Measurements from ENCODE around the gene JAGN1. TPM values are rescaled to one million over a fixed set of nuclear protein-coding genes. Genes with fewer than 3 reads are reported as not detected.
"Not testable (repeated sequence)": the region's sequence is repeated elsewhere in the genome, so short reads cannot be mapped to it uniquely, and the experiment has no call there.

JAGN1 gene
- total RNA-seq, 1 experiment from 2014 or later = 19.9 TPM

- CTCF ChIA-PET = no interaction called here
- H3K9me3 ChIP-seq (ENCODE audit: control insufficient read depth, insufficient read depth, low read depth, low read length) = no peaks in the 10 kb centered on the region
- in situ Hi-C loops (cut with HindIII; ENCODE audit: low pct_unique_long_range_greater_than_20kb, low sequenced_read_pairs) = no loop called here
- intact Hi-C loops (cut with micrococcal nuclease; ENCODE audit: unreplicated experiment) = no loop called here
- H3K27ac ChIP-seq (ENCODE audit: low read length) = no peak overlapping the region
- BruUV-seq (replicated peaks) = no TSS peak
- ATAC-seq (no peak), DNase-seq (ENCODE audit: low read depth, low spot score) (no peak)
- H3K27me3 ChIP-seq (ENCODE audit: control insufficient read depth, insufficient read depth, low read length) = no peaks in the 10 kb centered on the region
- POLR2A ChIA-PET = no interaction called here
- H3K36me3 ChIP-seq (ENCODE audit: control insufficient read depth, insufficient read depth, low read length) = no peaks in the 10 kb centered on the region; the same call in 1 of the 2 replicates
- no peak overlapping the region for H3K4me3 ChIP-seq (ENCODE audit: low read depth in 2 of 2, low read length in 2 of 2)
- H3K4me1 ChIP-seq (ENCODE audit: control insufficient read depth, insufficient read depth, low read length) = 0 out of 2 replicates have a peak, but pooled peaks cover 4% of the 10 kb centered on the region
- TF ChIP-seq POLR2AphosphoS5 (IDR thresholded peaks at IDR 0.05; ENCODE audit: low read depth, low read length) = no peak
- no peak for TF ChIP-seq REST (IDR thresholded peaks at IDR 0.05; ENCODE audit: insufficient read depth in 1 of 2, low read depth in 2 of 2, low read length in 1 of 2)
- no peak for TF ChIP-seq CTCF (IDR thresholded peaks at IDR 0.05)
- no peak for TF ChIP-seq SIN3A (IDR thresholded peaks at IDR 0.05; ENCODE audit: borderline replicate concordance, insufficient read depth, low read depth, low read length)
- no peak for TF ChIP-seq TCF7L2 (IDR thresholded peaks at IDR 0.05; ENCODE audit: low read depth, low read length)
These were observed 48.6 kb downstream of the JAGN1 start for GRCh38 chr3:9938966-9939365.

GRCh38 chr3:9939906-9940305 lies 49.5 kb downstream of the JAGN1 start:
- DNase-seq (ENCODE audit: low read depth, low spot score); H3K4me3 ChIP-seq (ENCODE audit: low read depth in 2 of 2, low read length in 2 of 2); intact Hi-C loops (cut with micrococcal nuclease; ENCODE audit: unreplicated experiment); H3K27ac ChIP-seq (ENCODE audit: low read length); BruUV-seq (replicated peaks); POLR2A ChIA-PET; H3K4me1 ChIP-seq (ENCODE audit: control insufficient read depth, insufficient read depth, low read length); in situ Hi-C loops (cut with HindIII; ENCODE audit: low pct_unique_long_range_greater_than_20kb, low sequenced_read_pairs); CTCF ChIA-PET; ATAC-seq; H3K9me3 ChIP-seq (ENCODE audit: control insufficient read depth, insufficient read depth, low read depth, low read length); H3K36me3 ChIP-seq (ENCODE audit: control insufficient read depth, insufficient read depth, low read length); H3K27me3 ChIP-seq (ENCODE audit: control insufficient read depth, insufficient read depth, low read length): not testable (repeated sequence)

GRCh38 chr3:9940746-9941145 lies 50.3 kb downstream of the JAGN1 start:
- CTCF ChIA-PET = no interaction called here
- no peak for ATAC-seq
- POLR2A ChIA-PET = no interaction called here

More at GRCh38 chr3:9940746-9941145, 50.3 kb downstream of the JAGN1 start:
- in situ Hi-C loops (cut with HindIII; ENCODE audit: low pct_unique_long_range_greater_than_20kb, low sequenced_read_pairs) (no loop called here), intact Hi-C loops (cut with micrococcal nuclease; ENCODE audit: unreplicated experiment) (no loop called here)
- Histone ChIP-seq H3K27me3 (ENCODE audit: control insufficient read depth, insufficient read depth, low read length) (no peaks in the 10 kb centered on the region), H3K4me3 (ENCODE audit: low read depth in 2 of 2, low read length in 2 of 2) (no peak overlapping the region), H3K27ac (ENCODE audit: low read length) (no peak overlapping the region), H3K9me3 (ENCODE audit: control insufficient read depth, insufficient read depth, low read depth, low read length) (no peaks in the 10 kb centered on the region), H3K4me1 (ENCODE audit: control insufficient read depth, insufficient read depth, low read length) (no peaks in the 10 kb centered on the region), H3K36me3 (ENCODE audit: control insufficient read depth, insufficient read depth, low read length) (no peaks in the 10 kb centered on the region; the same call in 1 of the 2 replicates)
- no peak for DNase-seq (ENCODE audit: low read depth, low spot score)
- BruUV-seq (replicated peaks) = no TSS peak
- no peak for TF ChIP-seq REST (IDR thresholded peaks at IDR 0.05; ENCODE audit: insufficient read depth in 1 of 2, low read depth in 2 of 2, low read length in 1 of 2)
- TF ChIP-seq POLR2AphosphoS5 (IDR thresholded peaks at IDR 0.05; ENCODE audit: low read depth, low read length) = no peak
- no peak for TF ChIP-seq TCF7L2 (IDR thresholded peaks at IDR 0.05; ENCODE audit: low read depth, low read length)
- no peak for TF ChIP-seq CTCF (IDR thresholded peaks at IDR 0.05)
- no peak for TF ChIP-seq SIN3A (IDR thresholded peaks at IDR 0.05; ENCODE audit: borderline replicate concordance, insufficient read depth, low read depth, low read length)
